LHCN-M2 (cell line): ENCODE data around the gene BHLHE41. TPM values are rescaled to one million over a fixed set of nuclear protein-coding genes. Genes with fewer than 3 reads are reported as not detected.

Experiments
- DNase-seq: peaks from one replicate; pipeline ENCODE4 v3.0.0-alpha.2; 2012; ENCODE audit warnings: low read depth
- total RNA-seq: library from RNA; depleted of rRNA; stranded (reverse); fragments of >200 nt; gene quantifications from 2 replicates; pipeline ENCODE4 v1.2.3, GENCODE V29; 2014; rRNA removed

The BHLHE41 gene
- total RNA-seq, 1 experiment from 2014 or later, result 4.0 TPM

DNA sequence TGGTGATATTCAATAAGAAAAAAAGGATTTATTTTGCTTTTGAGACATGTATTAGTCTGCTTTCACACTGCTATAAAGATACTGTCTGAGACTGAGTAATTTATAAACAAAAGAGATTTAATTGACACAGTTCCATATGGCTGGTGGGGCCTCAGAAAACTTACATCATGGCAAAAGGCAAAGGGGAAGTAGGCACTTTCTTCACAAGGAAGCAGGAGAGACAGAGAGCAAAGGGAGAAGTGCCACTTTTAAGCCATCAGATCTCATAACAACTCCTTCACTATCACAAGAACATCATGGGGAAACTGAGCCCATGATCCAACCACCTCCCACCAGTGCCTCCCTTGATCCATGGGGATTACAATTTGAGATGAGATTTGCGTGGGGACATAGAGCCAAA is 43.9 kb downstream of the BHLHE41 start:
- no peak for DNase-seq

DNA sequence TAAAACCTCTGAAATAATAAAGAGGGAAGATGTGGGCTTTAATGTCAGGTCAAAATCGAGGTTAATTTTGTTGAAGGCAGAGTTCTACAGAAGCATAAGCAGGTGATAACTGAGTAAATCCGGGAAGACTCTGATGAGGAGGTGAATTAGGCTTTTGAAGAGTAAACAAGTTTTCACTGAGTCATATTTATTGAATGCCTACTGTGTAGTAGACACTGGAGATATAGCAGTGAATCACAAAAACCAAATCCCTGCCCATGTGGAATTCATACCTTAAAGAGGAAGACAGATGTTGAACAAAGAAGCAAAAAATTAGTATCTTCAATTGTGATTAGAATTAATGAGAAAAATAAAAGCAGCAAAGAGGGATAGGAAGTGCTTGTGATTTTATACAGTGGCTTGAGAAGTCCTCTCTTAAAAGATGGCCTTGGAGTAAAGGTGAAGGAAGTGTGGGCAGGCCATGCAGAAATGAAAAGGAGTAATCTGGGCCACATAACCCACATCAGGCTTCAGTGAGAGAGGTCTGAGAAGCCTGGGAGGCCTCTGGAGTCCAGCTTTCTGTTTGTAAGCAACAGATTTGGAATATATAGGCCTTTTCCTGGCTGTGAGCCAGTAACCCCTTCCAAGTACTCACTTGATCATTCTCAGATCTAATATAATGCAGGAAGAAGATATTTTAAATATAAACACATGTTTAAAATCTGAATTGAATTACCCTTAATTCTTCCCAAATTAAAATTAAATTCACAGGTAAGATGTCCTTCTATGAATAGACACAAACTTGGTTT is 46.7 kb downstream of the BHLHE41 start:
- DNase-seq, result no peak

Other genes with a start within 250 kb of the BHLHE41 start
- gene RASSF8, start 166.4 kb downstream of the BHLHE41 start, total RNA-seq, result 24.1 and 26.6 TPM in 2 replicates
- 9.0 and 12.8 TPM in 2 replicates for gene SSPN, start 70.5 kb upstream of the BHLHE41 start, total RNA-seq